Kidney (tissue), 14 donors: ENCODE data around the gene TMEM269. TPM values are rescaled to one million over a fixed set of nuclear protein-coding genes. Genes with fewer than 3 reads are reported as not detected.
"Not testable (repeated sequence)": the region's sequence is repeated elsewhere in the genome, so short reads cannot be mapped to it uniquely, and the experiment has no call there.

Source experiments
- DNase-seq, 5 donors: peaks; one replicate each; pipeline ENCODE4 v3.0.0-alpha.2; 2013 to 2020
- FAIRE-seq: peaks from 2 replicates; lab custom pipeline; 2012; peaks lifted over from hg19 to GRCh38; lab: Jason Lieb, UNC
- H3K27ac ChIP-seq, 2 donors: one replicate each; pipeline ENCODE4 v1.7.0; 2013; ENCODE audit warnings: low read depth in 2 of 2, low read length in 2 of 2, inconsistent platforms in 1 of 2
- H3K27me3 ChIP-seq: one replicate; pipeline ENCODE4 v1.7.1; 2013; ENCODE audit warnings: low read length, inconsistent platforms; ENCODE audit not compliant: control insufficient read depth, insufficient read depth
- H3K36me3 ChIP-seq, 3 donors: one replicate each; pipeline versions ENCODE4 v1.7.0 to v1.7.1; 2013; ENCODE audit warnings: low read length in 3 of 3, control low read depth in 1 of 3, inconsistent platforms in 1 of 3; ENCODE audit not compliant: insufficient read depth in 3 of 3, control insufficient read depth in 2 of 3
- H3K4me1 ChIP-seq, 3 donors: one replicate each; pipeline versions ENCODE4 v1.7.0 to v1.7.1; 2013; ENCODE audit warnings: low read length in 3 of 3, inconsistent platforms in 1 of 3, low read depth in 1 of 3; ENCODE audit not compliant: control insufficient read depth in 2 of 3, insufficient read depth in 2 of 3
- H3K4me3 ChIP-seq, 3 donors: one replicate each; pipeline versions ENCODE4 v1.7.0 to v1.8.1; 2013; ENCODE audit warnings: low read length in 3 of 3, control low read depth in 1 of 3, inconsistent platforms in 1 of 3
- H3K9ac ChIP-seq, 3 donors: one replicate each; pipeline versions ENCODE4 v1.7.0 to v1.7.1; 2013; ENCODE audit warnings: low read length in 3 of 3, control low read depth in 1 of 3, inconsistent platforms in 1 of 3
- H3K9me3 ChIP-seq, 3 donors: one replicate each; pipeline versions ENCODE4 v1.7.0 to v1.7.1; 2013; ENCODE audit warnings: low read length in 3 of 3, control low read depth in 1 of 3, inconsistent platforms in 1 of 3; ENCODE audit not compliant: control insufficient read depth in 2 of 3, insufficient read depth in 1 of 3
- intact Hi-C: fragments of 100-400 bp; cut with DNase I; formaldehyde crosslinking; loops from one replicate; pipeline ENCODE4 v1.11.1; 2022
- polyA plus RNA-seq: library from polyadenylated mRNA; stranded (reverse); fragments of 350-450 nt; fragmentation: Illumina TruSeq; extraction: RNeasy Lipid Tissue Mini Kit (QIAGEN cat#74804); gene quantifications from one replicate; pipeline ENCODE4 v1.2.3, GENCODE V29; 2014; ENCODE audit warnings: low read depth, low replicate concordance; ENCODE audit not compliant: insufficient read depth
- total RNA-seq: library from RNA; stranded (reverse); fragmentation: NEBNext Ultra II Directional; extraction: Animal tissue kit (Norgen Biotek cat#: 25700); gene quantifications from one replicate; pipeline ENCODE4 v1.2.1, GENCODE V29; 2021
- TF ChIP-seq, protein P1 (sequence below): IDR thresholded peaks from 3 replicates; pipeline ENCODE4 v1.5.1; 2012; ENCODE audit warnings: mild to moderate bottlenecking, moderate library complexity, borderline replicate concordance; ENCODE audit not compliant: insufficient read depth; ENCODE audit errors: extremely low read depth
- donor health status: control.
- donor health status: control.
- donor health status: control.
- donor health status: control.
- donor health status: control.
- donor health status: DM: yes; HTN: yes; CAD: no.
- donor health status: Normal renal cell carcinoma (clear cell type).

TMEM269 gene
- total and polyA plus RNA-seq, 2 donors from 2014 or later = 0.22 TPM; not detected in 1

DNA sequence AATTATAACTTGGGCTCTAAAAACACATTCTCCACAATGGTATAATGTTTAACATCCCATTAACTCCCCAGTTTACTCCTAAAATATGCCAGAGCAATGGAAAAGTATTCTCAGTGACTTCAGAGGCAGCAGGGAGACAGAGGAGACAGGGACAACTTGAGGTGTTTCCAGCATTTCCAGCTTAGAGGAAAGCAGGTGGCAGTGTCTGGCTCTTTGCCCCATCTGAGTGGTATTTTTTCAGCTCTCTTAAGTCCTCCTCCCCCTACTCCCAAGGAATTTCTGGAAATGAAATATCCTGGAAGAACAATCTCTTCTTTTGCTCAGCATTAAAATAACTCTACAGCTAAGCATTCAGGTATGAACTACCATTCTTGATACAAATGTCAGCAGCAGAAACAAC is 21.4 kb downstream of the TMEM269 start:
- no peak for FAIRE-seq

DNA sequence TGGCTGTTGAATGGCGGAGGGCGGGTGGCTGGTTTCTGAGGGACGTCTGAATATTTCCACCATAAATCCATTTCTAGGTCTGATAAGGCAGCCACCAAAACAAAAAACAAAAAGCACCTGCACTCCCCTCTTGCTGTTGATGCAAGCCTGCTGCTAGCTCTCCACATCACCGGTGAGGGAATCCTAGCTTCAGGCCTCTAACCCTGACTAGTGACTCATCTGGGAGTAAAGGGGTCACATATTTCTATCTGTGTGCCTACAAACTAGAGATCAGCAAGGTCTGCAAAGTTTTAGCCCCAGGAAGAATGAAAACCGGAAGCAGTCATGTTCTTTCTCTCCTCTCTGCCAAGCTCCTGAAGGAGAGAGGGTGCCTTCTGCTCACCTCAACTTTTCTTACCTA is 21.8 kb downstream of the TMEM269 start:
- intact Hi-C loops = no loop called here
- no peak overlapping the region for H3K4me3 ChIP-seq
- FAIRE-seq = no peak

More for the DNA sequence above, 21.4 kb downstream of the TMEM269 start:
- TF ChIP-seq, protein P1, sequence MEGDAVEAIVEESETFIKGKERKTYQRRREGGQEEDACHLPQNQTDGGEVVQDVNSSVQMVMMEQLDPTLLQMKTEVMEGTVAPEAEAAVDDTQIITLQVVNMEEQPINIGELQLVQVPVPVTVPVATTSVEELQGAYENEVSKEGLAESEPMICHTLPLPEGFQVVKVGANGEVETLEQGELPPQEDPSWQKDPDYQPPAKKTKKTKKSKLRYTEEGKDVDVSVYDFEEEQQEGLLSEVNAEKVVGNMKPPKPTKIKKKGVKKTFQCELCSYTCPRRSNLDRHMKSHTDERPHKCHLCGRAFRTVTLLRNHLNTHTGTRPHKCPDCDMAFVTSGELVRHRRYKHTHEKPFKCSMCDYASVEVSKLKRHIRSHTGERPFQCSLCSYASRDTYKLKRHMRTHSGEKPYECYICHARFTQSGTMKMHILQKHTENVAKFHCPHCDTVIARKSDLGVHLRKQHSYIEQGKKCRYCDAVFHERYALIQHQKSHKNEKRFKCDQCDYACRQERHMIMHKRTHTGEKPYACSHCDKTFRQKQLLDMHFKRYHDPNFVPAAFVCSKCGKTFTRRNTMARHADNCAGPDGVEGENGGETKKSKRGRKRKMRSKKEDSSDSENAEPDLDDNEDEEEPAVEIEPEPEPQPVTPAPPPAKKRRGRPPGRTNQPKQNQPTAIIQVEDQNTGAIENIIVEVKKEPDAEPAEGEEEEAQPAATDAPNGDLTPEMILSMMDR = no peak
- Histone ChIP-seq H3K4me1 (no peaks in the 10 kb centered on the region), H3K27ac (no peak overlapping the region), H3K9me3 (no peaks in the 10 kb centered on the region), H3K36me3 (peaks cover 0 to 2% (median 0%) of the 10 kb centered on the region in 3 donors), H3K9ac (no peak overlapping the region), H3K4me3 (no peak overlapping the region), H3K27me3 (no peaks in the 10 kb centered on the region)
- intact Hi-C loops = no loop called here
- no peak for DNase-seq

DNA sequence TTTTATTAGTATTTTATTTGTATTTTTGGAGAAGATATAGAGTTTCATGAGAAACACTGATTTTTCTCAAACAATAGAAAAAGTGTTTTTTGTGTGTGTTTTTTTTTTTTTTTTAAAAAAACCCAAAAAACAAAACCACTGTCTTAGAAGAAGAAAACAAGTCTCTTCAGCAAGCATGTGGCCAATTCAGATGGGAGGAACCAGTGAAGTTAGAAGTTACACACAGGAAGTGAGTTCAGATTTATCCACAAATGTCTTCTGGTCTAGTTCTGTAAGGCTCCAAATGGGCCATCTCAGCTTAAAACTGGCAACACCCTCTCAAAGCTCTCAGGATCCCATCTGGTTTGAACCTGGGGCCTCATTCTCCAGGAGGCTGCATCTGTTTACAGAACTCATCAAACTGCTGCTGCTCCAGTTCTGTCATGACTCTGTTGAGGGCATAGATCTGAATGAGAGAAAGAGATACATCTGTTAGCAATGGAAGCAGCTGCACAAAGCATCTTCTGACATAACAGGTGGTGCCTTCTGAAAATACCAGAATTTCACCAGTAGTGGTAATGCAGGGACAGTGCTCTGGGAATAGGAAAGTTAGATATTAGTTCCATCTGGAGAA is 22.4 kb downstream of the TMEM269 start:
- Histone ChIP-seq H3K36me3 (peaks cover 0 to 2% (median 0%) of the 10 kb centered on the region in 3 donors), H3K4me3 (no peak overlapping the region), H3K9me3 (no peaks in the 10 kb centered on the region), H3K27me3 (no peaks in the 10 kb centered on the region), H3K27ac (no peak overlapping the region), H3K4me1 (no peaks in the 10 kb centered on the region), H3K9ac (no peak overlapping the region)
- no peak for FAIRE-seq
- TF ChIP-seq, protein P1 = no peak
- intact Hi-C loops = no loop called here
- no peak for DNase-seq

More for the DNA sequence above, 21.8 kb downstream of the TMEM269 start:
- DNase-seq = no peak
- H3K27ac ChIP-seq = no peak overlapping the region
- no peaks in the 10 kb centered on the region for H3K27me3 ChIP-seq
- H3K4me1 ChIP-seq = no peaks in the 10 kb centered on the region
- TF ChIP-seq, protein P1 = no peak
- peaks cover 0 to 2% (median 0%) of the 10 kb centered on the region in 3 donors for H3K36me3 ChIP-seq
- H3K9ac ChIP-seq = no peak overlapping the region
- no peaks in the 10 kb centered on the region for H3K9me3 ChIP-seq

DNA sequence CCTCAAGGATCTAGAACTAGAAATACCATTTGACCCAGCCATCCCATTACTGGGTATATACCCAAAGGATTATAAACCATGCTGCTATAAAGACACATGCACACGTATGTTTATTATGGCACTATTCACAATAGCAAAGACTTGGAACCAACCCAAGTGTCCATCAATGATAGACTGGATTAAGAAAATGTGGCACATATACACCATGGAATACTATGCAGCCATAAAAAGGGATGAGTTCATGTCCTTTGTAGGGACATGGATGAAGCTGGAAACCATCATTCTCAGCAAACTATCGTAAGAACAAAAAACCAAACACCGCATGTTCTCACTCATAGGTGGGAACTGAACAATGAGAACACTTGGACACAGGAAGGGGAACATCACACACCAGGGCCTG is 30.0 kb downstream of the TMEM269 start:
- H3K9me3 ChIP-seq, H3K4me3 ChIP-seq, H3K27me3 ChIP-seq, DNase-seq, H3K36me3 ChIP-seq, H3K9ac ChIP-seq, intact Hi-C loops, FAIRE-seq, H3K27ac ChIP-seq: not testable (repeated sequence)
- peaks cover 0 to 15% (median 10%) of the 10 kb centered on the region in 3 donors for H3K4me1 ChIP-seq
